ENCODE data around the gene SUGP2.

GRCh38 chr19:18946335-18946734, 87.0 kb downstream of the SUGP2 start:
- TF ChIP-seq POLR2A (IDR thresholded peaks at IDR 0.05) = no peak
- TF ChIP-seq CTCF (IDR thresholded peaks at IDR 0.05) = no peak

Measured in right lobe of liver (tissue), 4 donors.